ENCODE measurements around the gene ZNF512.

DNA sequence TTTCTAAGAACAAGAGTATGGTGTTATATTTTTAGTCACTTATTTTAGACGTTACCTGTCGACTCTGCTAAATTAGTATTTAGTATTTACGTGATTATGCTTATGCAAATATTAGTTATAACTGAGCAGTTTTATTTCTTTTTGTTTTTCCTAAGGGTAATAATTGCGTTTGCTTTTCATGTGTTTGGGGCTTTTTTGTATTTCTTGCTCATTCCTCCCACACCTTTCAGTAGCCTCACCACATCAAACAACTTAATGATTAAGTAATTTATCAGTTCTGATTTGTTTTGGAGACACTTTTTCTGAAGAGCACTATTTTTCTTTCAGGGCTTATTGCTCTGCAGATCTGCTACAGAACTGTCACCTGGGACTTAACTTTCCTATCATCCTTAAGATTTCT, 88.4 kb downstream of the ZNF512 start:
- no peak for TF ChIP-seq POLR2A (IDR thresholded peaks at IDR 0.05)
- TF ChIP-seq, protein P1, sequence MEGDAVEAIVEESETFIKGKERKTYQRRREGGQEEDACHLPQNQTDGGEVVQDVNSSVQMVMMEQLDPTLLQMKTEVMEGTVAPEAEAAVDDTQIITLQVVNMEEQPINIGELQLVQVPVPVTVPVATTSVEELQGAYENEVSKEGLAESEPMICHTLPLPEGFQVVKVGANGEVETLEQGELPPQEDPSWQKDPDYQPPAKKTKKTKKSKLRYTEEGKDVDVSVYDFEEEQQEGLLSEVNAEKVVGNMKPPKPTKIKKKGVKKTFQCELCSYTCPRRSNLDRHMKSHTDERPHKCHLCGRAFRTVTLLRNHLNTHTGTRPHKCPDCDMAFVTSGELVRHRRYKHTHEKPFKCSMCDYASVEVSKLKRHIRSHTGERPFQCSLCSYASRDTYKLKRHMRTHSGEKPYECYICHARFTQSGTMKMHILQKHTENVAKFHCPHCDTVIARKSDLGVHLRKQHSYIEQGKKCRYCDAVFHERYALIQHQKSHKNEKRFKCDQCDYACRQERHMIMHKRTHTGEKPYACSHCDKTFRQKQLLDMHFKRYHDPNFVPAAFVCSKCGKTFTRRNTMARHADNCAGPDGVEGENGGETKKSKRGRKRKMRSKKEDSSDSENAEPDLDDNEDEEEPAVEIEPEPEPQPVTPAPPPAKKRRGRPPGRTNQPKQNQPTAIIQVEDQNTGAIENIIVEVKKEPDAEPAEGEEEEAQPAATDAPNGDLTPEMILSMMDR (IDR thresholded peaks at IDR 0.05) = no peak
